ENCODE data around the gene ARHGEF7.

DNA sequence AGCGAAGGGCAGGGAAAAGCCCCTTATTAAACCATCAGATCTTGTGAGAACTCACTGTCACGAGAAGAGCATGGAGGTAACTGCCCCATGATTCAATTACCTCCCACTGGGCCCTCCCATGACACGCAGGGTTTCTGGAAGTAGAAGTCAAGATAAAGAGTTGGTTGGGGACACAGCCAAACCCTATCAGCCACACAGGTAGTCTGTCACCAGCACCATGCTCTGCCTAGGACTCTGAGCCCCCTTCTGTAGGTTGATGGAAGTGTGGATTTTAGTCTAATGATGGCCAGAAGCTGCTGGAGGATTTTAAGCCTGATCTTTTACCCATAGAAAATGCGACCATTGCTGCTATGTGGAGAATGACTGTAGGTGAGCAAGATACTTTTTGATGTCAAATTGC lies 60.8 kb downstream of the ARHGEF7 start:
- TF ChIP-seq, protein P1, sequence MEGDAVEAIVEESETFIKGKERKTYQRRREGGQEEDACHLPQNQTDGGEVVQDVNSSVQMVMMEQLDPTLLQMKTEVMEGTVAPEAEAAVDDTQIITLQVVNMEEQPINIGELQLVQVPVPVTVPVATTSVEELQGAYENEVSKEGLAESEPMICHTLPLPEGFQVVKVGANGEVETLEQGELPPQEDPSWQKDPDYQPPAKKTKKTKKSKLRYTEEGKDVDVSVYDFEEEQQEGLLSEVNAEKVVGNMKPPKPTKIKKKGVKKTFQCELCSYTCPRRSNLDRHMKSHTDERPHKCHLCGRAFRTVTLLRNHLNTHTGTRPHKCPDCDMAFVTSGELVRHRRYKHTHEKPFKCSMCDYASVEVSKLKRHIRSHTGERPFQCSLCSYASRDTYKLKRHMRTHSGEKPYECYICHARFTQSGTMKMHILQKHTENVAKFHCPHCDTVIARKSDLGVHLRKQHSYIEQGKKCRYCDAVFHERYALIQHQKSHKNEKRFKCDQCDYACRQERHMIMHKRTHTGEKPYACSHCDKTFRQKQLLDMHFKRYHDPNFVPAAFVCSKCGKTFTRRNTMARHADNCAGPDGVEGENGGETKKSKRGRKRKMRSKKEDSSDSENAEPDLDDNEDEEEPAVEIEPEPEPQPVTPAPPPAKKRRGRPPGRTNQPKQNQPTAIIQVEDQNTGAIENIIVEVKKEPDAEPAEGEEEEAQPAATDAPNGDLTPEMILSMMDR (IDR thresholded peaks at IDR 0.05) = no peak
- TF ChIP-seq POLR2A (IDR thresholded peaks at IDR 0.05) = no peak

Data from thyroid gland (tissue), 4 donors.